Esophagus squamous epithelium (tissue), 4 donors: ENCODE results near the gene AKR1C2.
"Not testable (repeated sequence)": the region's sequence is repeated elsewhere in the genome, so short reads cannot be mapped to it uniquely, and the experiment has no call there.

Experiments used
- POLR2A ChIP-seq, 4 donors: fragments of 450-650 bp; IDR thresholded peaks; one replicate each; pipeline ENCODE4 v1.6.1; 2017; ENCODE audit warnings: antibody characterized with exemption in 4 of 4, mild to moderate bottlenecking in 4 of 4, moderate library complexity in 3 of 4
- TF ChIP-seq, protein P1 (sequence below), 6 experiments: fragments of 450-650 bp in 4 of 6; fragments of 200-600 bp in 2 of 6; sonication (generic) in 2 of 6; IDR thresholded peaks; one replicate each; pipeline ENCODE4 v1.5.1; 2016 to 2019; ENCODE audit warnings: antibody characterized with exemption in 6 of 6, mild to moderate bottlenecking in 4 of 6, moderate library complexity in 4 of 6

DNA sequence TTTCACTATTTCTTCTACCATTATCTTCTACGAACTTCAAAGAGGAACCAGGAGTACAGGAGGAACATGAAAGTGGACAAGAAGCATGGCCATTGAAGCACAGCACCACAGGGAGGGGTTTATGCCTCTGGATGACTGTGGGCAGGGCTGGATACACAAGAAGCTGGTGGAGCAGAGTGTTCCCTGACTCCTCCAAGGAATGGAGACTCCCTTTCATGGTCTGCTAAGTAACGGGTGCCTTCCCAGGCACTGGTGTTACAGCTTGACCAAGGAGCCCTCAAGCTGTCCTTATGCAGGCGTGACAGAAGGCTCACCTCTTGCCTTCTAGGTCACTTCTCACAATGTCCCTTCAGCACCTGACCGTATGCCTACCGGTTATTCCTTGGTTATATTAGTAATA is 43.4 kb upstream of the AKR1C2 start:
- not testable (repeated sequence) for TF ChIP-seq POLR2A (IDR thresholded peaks at IDR 0.05)
- TF ChIP-seq, protein P1, sequence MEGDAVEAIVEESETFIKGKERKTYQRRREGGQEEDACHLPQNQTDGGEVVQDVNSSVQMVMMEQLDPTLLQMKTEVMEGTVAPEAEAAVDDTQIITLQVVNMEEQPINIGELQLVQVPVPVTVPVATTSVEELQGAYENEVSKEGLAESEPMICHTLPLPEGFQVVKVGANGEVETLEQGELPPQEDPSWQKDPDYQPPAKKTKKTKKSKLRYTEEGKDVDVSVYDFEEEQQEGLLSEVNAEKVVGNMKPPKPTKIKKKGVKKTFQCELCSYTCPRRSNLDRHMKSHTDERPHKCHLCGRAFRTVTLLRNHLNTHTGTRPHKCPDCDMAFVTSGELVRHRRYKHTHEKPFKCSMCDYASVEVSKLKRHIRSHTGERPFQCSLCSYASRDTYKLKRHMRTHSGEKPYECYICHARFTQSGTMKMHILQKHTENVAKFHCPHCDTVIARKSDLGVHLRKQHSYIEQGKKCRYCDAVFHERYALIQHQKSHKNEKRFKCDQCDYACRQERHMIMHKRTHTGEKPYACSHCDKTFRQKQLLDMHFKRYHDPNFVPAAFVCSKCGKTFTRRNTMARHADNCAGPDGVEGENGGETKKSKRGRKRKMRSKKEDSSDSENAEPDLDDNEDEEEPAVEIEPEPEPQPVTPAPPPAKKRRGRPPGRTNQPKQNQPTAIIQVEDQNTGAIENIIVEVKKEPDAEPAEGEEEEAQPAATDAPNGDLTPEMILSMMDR (IDR thresholded peaks at IDR 0.05): not testable (repeated sequence)
